ENCODE data around the gene LPAR1. TPM values are rescaled to one million over a fixed set of nuclear protein-coding genes. Genes with fewer than 3 reads are reported as not detected.
"Not testable (repeated sequence)": the region's sequence is repeated elsewhere in the genome, so short reads cannot be mapped to it uniquely, and the experiment has no call there.

LPAR1 gene
- total RNA-seq, 3 donors from 2014 or later: 27.5 to 44.9 (median 30.3) TPM

DNA sequence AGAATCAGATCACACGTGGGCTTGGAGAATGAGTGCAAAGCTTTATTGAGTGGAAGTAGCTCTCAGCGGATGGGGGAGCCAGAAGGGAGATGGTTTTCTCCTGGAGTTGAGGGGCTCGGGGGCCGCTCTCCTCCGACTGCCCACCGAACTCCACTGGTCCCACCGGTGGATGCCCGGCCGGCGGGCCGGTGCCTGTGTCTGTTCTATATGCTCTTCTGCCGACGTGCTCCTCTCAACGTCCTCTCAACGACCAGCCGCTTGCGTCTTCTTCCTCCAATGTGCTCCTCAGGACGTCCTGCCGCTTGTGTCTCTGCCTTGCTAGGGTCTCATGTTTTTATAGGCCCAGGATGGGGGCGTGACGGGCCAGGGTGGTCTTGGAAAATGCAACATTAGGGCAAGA, 207.8 kb downstream of the LPAR1 start:
- intact Hi-C loops (cut with DNase I, micrococcal nuclease): no loop called here
- ATAC-seq (no peak), DNase-seq (no peak)
- no peaks in the 10 kb centered on the region for H3K4me1 ChIP-seq (ENCODE audit: low read depth)
- TF ChIP-seq, protein P1, sequence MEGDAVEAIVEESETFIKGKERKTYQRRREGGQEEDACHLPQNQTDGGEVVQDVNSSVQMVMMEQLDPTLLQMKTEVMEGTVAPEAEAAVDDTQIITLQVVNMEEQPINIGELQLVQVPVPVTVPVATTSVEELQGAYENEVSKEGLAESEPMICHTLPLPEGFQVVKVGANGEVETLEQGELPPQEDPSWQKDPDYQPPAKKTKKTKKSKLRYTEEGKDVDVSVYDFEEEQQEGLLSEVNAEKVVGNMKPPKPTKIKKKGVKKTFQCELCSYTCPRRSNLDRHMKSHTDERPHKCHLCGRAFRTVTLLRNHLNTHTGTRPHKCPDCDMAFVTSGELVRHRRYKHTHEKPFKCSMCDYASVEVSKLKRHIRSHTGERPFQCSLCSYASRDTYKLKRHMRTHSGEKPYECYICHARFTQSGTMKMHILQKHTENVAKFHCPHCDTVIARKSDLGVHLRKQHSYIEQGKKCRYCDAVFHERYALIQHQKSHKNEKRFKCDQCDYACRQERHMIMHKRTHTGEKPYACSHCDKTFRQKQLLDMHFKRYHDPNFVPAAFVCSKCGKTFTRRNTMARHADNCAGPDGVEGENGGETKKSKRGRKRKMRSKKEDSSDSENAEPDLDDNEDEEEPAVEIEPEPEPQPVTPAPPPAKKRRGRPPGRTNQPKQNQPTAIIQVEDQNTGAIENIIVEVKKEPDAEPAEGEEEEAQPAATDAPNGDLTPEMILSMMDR (IDR thresholded peaks at IDR 0.05): no peak
- no peaks in the 10 kb centered on the region for H3K36me3 ChIP-seq (ENCODE audit: low read depth)
- H3K9me3 ChIP-seq: no peaks in the 10 kb centered on the region
- H3K4me3 ChIP-seq: no peak overlapping the region

DNA sequence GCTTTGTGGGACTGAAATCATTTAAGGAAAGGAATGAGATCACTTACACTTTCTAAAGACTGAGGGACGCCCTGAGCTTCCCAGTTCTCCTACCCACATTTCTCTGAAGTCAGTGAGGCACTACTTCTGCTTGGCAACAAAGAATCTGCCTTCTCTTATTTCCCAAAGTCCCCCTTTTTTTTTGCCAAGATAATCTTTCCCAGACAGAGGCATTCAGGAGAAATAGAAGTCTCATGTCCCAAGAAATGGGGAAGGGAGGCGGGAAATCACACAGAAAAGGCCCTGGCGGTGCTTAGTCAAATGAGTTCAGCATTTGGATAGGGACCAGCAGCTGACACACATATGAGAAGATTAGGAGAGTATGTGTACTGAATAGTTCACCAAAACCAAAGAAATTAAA, 210.0 kb downstream of the LPAR1 start:
- DNase-seq (peak in 1 of 3 donors; percentile 47), ATAC-seq (peak; percentile 30)
- H3K4me1 ChIP-seq (ENCODE audit: low read depth): no peaks in the 10 kb centered on the region
- intact Hi-C loops (cut with DNase I, micrococcal nuclease): loop anchor here in 1 of 2 donors (5.0 kb wide), 1 partner anchor 204 kb away; no protein-coding TSS in a partner anchor
- H3K4me3 ChIP-seq: no peak overlapping the region
- H3K9me3 ChIP-seq: no peaks in the 10 kb centered on the region
- H3K36me3 ChIP-seq (ENCODE audit: low read depth): no peaks in the 10 kb centered on the region
- TF ChIP-seq, protein P1 (IDR thresholded peaks at IDR 0.05): no peak

DNA sequence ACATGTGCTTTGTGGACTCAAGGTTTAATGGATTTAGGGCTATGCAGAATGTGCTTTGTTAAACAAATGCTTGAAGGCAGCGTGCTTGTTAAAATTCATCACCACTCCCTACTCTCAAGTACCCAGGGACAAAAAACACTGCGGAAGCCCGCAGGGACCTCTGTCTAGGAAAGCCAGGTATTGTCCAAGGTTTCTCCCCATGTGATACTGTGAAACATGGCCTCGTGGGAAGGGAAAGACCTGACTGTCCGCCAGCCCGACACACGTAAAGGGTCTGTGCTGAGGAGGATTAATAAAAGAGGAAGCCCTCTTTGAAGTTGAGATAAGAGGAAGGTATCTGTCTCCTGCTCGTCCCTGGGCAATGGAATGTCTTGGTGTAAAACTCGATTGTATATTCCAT, 211.9 kb downstream of the LPAR1 start:
- H3K4me1 ChIP-seq (ENCODE audit: low read depth); H3K9me3 ChIP-seq; H3K4me3 ChIP-seq; DNase-seq; H3K36me3 ChIP-seq (ENCODE audit: low read depth); ATAC-seq: not testable (repeated sequence)
- intact Hi-C loops (cut with DNase I, micrococcal nuclease): loop anchor here in 1 of 2 donors (5.0 kb wide), 1 partner anchor 206 kb away; no protein-coding TSS in a partner anchor

DNA sequence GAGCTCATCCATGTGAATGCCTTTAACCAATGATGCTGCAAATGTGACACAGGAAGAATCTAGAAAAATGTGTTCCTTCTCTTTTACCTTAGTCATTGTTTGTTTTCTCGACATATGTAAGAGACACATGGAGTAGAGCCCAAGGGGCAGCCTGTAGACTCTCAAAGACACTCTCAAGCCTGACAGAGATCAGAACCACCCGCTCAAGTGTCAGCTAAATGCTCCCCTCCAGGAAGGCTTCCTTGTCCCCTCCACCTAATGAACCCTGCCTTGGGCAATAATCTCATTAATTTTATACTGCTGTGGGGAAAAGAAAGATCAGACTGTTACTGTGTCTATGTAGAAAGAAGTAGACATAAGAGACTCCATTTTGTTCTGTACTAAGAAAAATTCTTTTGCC, 212.3 kb downstream of the LPAR1 start:
- Histone ChIP-seq H3K4me1 (ENCODE audit: low read depth) (no peaks in the 10 kb centered on the region), H3K4me3 (no peak overlapping the region), H3K9me3 (no peaks in the 10 kb centered on the region), H3K36me3 (ENCODE audit: low read depth) (no peaks in the 10 kb centered on the region)
- TF ChIP-seq, protein P1 (IDR thresholded peaks at IDR 0.05): no peak
- ATAC-seq (no peak), DNase-seq (no peak)
- intact Hi-C loops (cut with DNase I, micrococcal nuclease): loop anchor here in 1 of 2 donors (5.0 kb wide), 1 partner anchor 206 kb away; no protein-coding TSS in a partner anchor

DNA sequence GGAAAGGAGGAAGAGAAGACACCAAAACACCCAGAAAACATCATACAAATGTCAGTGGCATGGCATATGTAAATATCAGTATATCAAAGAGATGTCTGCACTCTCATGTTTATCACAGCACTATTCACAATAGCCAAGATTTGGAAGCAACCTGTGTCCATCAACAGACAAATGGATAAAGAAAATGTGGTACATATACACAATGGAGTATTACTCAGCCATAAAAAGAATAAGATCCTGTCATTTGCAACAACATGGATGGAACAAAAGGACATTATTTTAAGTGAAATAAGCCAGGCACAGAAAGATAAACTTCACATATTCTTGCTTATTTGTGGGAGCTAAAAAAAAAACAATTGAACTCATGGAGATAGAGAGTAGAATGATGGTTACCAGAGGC, 213.1 kb downstream of the LPAR1 start:
- ATAC-seq; H3K4me1 ChIP-seq (ENCODE audit: low read depth); H3K36me3 ChIP-seq (ENCODE audit: low read depth); H3K4me3 ChIP-seq; DNase-seq; H3K9me3 ChIP-seq: not testable (repeated sequence)
- intact Hi-C loops (cut with DNase I, micrococcal nuclease): loop anchor here in 1 of 2 donors (5.0 kb wide), 1 partner anchor 207 kb away; no protein-coding TSS in a partner anchor

Measured in mucosa of descending colon (tissue), 3 donors.